Mucosa of stomach (tissue), 1 donor: Measurements from ENCODE around the gene TTR.

Experiments used
- H3K27me3 ChIP-seq: one replicate; pipeline ENCODE4 v1.7.0; 2013; ENCODE audit warnings: mild to moderate bottlenecking, low read length; ENCODE audit not compliant: control insufficient read depth, insufficient read depth
- H3K36me3 ChIP-seq: one replicate; pipeline ENCODE4 v1.7.0; 2013; ENCODE audit warnings: low read length; ENCODE audit not compliant: control insufficient read depth, insufficient read depth
- H3K4me1 ChIP-seq: one replicate; pipeline ENCODE4 v1.7.0; 2013; ENCODE audit warnings: mild to moderate bottlenecking, low read length; ENCODE audit not compliant: control insufficient read depth, insufficient read depth
- H3K4me3 ChIP-seq: one replicate; pipeline ENCODE4 v1.7.0; 2013; ENCODE audit warnings: low read length
- H3K9ac ChIP-seq: one replicate; pipeline ENCODE4 v1.7.0; 2013; ENCODE audit warnings: mild to moderate bottlenecking, low read length, moderate library complexity
- H3K9me3 ChIP-seq: one replicate; pipeline ENCODE4 v1.7.0; 2013; ENCODE audit warnings: mild to moderate bottlenecking, low read length, moderate library complexity; ENCODE audit not compliant: control insufficient read depth
- donor health status: Pancreatic carcinoma.

TTR gene

GRCh38 chr18:31583185-31583854 is 8.4 kb upstream of the TTR start:
- Histone ChIP-seq H3K36me3 (no peaks in the 10 kb centered on the region), H3K4me1 (no peaks in the 10 kb centered on the region), H3K27me3 (no peaks in the 10 kb centered on the region), H3K4me3 (no peak overlapping the region), H3K9ac (no peak overlapping the region), H3K9me3 (no peaks in the 10 kb centered on the region)

GRCh38 chr18:31585991-31586390 is 5.7 kb upstream of the TTR start:
- no peak overlapping the region for H3K4me3 ChIP-seq
- H3K36me3 ChIP-seq = no peaks in the 10 kb centered on the region
- no peak overlapping the region for H3K9ac ChIP-seq
- H3K4me1 ChIP-seq = no peaks in the 10 kb centered on the region
- H3K9me3 ChIP-seq = no peaks in the 10 kb centered on the region
- no peaks in the 10 kb centered on the region for H3K27me3 ChIP-seq

- no peaks in the 10 kb centered on the region for H3K36me3 ChIP-seq
- H3K9me3 ChIP-seq = no peaks in the 10 kb centered on the region
- H3K27me3 ChIP-seq = no peaks in the 10 kb centered on the region
- H3K9ac ChIP-seq = no peak overlapping the region
- H3K4me1 ChIP-seq = no peaks in the 10 kb centered on the region
- no peak overlapping the region for H3K4me3 ChIP-seq
Observed at GRCh38 chr18:31586616-31587015, 5.1 kb upstream of the TTR start.

- Histone ChIP-seq H3K27me3 (no peaks in the 10 kb centered on the region), H3K9ac (no peak overlapping the region), H3K9me3 (no peaks in the 10 kb centered on the region), H3K36me3 (no peaks in the 10 kb centered on the region), H3K4me3 (no peak overlapping the region), H3K4me1 (no peaks in the 10 kb centered on the region)
Observed at GRCh38 chr18:31587529-31587928, 4.1 kb upstream of the TTR start.

- no peaks in the 10 kb centered on the region for H3K4me1 ChIP-seq
- no peak overlapping the region for H3K4me3 ChIP-seq
- H3K36me3 ChIP-seq = no peaks in the 10 kb centered on the region
- no peaks in the 10 kb centered on the region for H3K9me3 ChIP-seq
- no peaks in the 10 kb centered on the region for H3K27me3 ChIP-seq
- no peak overlapping the region for H3K9ac ChIP-seq
Observed at GRCh38 chr18:31590570-31590969, 1.1 kb upstream of the TTR start.

- Histone ChIP-seq H3K4me3 (no peak overlapping the region), H3K4me1 (no peaks in the 10 kb centered on the region), H3K36me3 (no peaks in the 10 kb centered on the region), H3K27me3 (no peaks in the 10 kb centered on the region), H3K9me3 (no peaks in the 10 kb centered on the region), H3K9ac (no peak overlapping the region)
Observed at GRCh38 chr18:31591113-31591512, 564 bp upstream of the TTR start.

- Histone ChIP-seq H3K9ac (no peak overlapping the region), H3K4me3 (no peak overlapping the region), H3K4me1 (no peaks in the 10 kb centered on the region), H3K36me3 (no peaks in the 10 kb centered on the region), H3K9me3 (no peaks in the 10 kb centered on the region), H3K27me3 (no peaks in the 10 kb centered on the region)
Observed at GRCh38 chr18:31592506-31593157, 955 bp downstream of the TTR start.

- no peak overlapping the region for H3K9ac ChIP-seq
- H3K36me3 ChIP-seq = no peaks in the 10 kb centered on the region
- H3K4me1 ChIP-seq = no peaks in the 10 kb centered on the region
- no peaks in the 10 kb centered on the region for H3K27me3 ChIP-seq
- H3K9me3 ChIP-seq = no peaks in the 10 kb centered on the region
- no peak overlapping the region for H3K4me3 ChIP-seq
Observed at GRCh38 chr18:31595121-31595771, 3.6 kb downstream of the TTR start.

GRCh38 chr18:31596081-31596872 is 4.6 kb downstream of the TTR start:
- H3K9me3 ChIP-seq = no peaks in the 10 kb centered on the region
- H3K36me3 ChIP-seq = no peaks in the 10 kb centered on the region
- no peaks in the 10 kb centered on the region for H3K4me1 ChIP-seq
- H3K9ac ChIP-seq = no peak overlapping the region
- H3K4me3 ChIP-seq = no peak overlapping the region
- H3K27me3 ChIP-seq = no peaks in the 10 kb centered on the region

- Histone ChIP-seq H3K4me3 (no peak overlapping the region), H3K4me1 (no peaks in the 10 kb centered on the region), H3K27me3 (no peaks in the 10 kb centered on the region), H3K9me3 (no peaks in the 10 kb centered on the region), H3K9ac (no peak overlapping the region), H3K36me3 (no peaks in the 10 kb centered on the region)
Observed at GRCh38 chr18:31598021-31598805, 6.5 kb downstream of the TTR start.

GRCh38 chr18:31603315-31603714 is 11.6 kb downstream of the TTR start:
- Histone ChIP-seq H3K36me3 (no peaks in the 10 kb centered on the region), H3K27me3 (no peaks in the 10 kb centered on the region), H3K9me3 (no peaks in the 10 kb centered on the region), H3K4me1 (no peaks in the 10 kb centered on the region), H3K4me3 (no peak overlapping the region), H3K9ac (no peak overlapping the region)
